GM23338 (cell line): ENCODE results near the gene BORCS8. TPM values are rescaled to one million over a fixed set of nuclear protein-coding genes. Genes with fewer than 3 reads are reported as not detected.

Source experiments
- ATAC-seq: fragments of 200-7000 bp; cut with Tn5 transposase; 3 replicates; pipeline ENCODE4 v1.9.1; 2020
- DNase-seq: peaks from one replicate; pipeline ENCODE4 v3.0.0-alpha.2; 2015; ENCODE audit warnings: low spot score
- H2AFZ ChIP-seq: fragments of 200-600 bp; sonication (generic); 2 replicates; pipeline ENCODE4 v1.8.0; 2016; ENCODE audit warnings: antibody characterized with exemption, mild to moderate bottlenecking, moderate library complexity
- H3F3A ChIP-seq: fragments of 200-600 bp; sonication (generic); replicated peaks from 2 replicates; pipeline ENCODE4 v1.8.0; 2017; ENCODE audit warnings: antibody characterized with exemption, mixed run types, low read depth
- H3K27ac ChIP-seq: fragments of 200-600 bp; sonication (generic); 2 replicates; pipeline ENCODE4 v1.6.1; 2016; ENCODE audit warnings: low read depth
- H3K27me3 ChIP-seq: fragments of 200-600 bp; sonication (generic); 2 replicates; pipeline ENCODE4 v1.8.0; 2016; ENCODE audit warnings: mild to moderate bottlenecking, mixed run types, moderate library complexity; ENCODE audit not compliant: insufficient read depth
- H3K36me3 ChIP-seq: fragments of 200-600 bp; sonication (generic); 2 replicates; pipeline ENCODE4 v1.8.0; 2016; ENCODE audit warnings: mild to moderate bottlenecking; ENCODE audit not compliant: insufficient read depth
- H3K4me1 ChIP-seq: fragments of 200-600 bp; sonication (generic); 2 replicates; pipeline ENCODE4 v1.8.0; 2016; ENCODE audit warnings: mild to moderate bottlenecking, moderate library complexity; ENCODE audit not compliant: insufficient read depth
- H3K4me2 ChIP-seq: fragments of 200-600 bp; sonication (generic); 2 replicates; pipeline ENCODE4 v1.7.1; 2017; ENCODE audit warnings: mixed run types
- H3K4me3 ChIP-seq: fragments of 200-600 bp; sonication (generic); 2 replicates; pipeline ENCODE4 v1.6.1; 2016; ENCODE audit warnings: mixed run types
- H3K79me2 ChIP-seq: fragments of 200-600 bp; sonication (generic); replicated peaks from 2 replicates; pipeline ENCODE4 v1.8.0; 2017; ENCODE audit warnings: mild to moderate bottlenecking; ENCODE audit not compliant: insufficient read depth
- H3K9me2 ChIP-seq: fragments of 200-600 bp; sonication (generic); 2 replicates; pipeline ENCODE4 v1.8.0; 2017; ENCODE audit not compliant: insufficient read depth
- H4K20me1 ChIP-seq: fragments of 200-600 bp; sonication (generic); replicated peaks from 2 replicates; pipeline ENCODE4 v1.8.0; 2017; ENCODE audit warnings: mild to moderate bottlenecking; ENCODE audit not compliant: insufficient read depth
- H3K27ac Mint-ChIP-seq: 2 replicates; pipeline ENCODE4 v1.8.0; 2020; ENCODE audit warnings: inconsistent platforms, mild to moderate bottlenecking, moderate library complexity, mixed read lengths
- H3K27me3 Mint-ChIP-seq: 3 replicates; pipeline ENCODE4 v1.8.0; 2022; ENCODE audit warnings: low read depth, mild to moderate bottlenecking, moderate library complexity, mixed read lengths, inconsistent platforms; ENCODE audit not compliant: insufficient read depth, poor library complexity
- H3K36me3 Mint-ChIP-seq: 3 replicates; pipeline ENCODE4 v1.8.0; 2021; ENCODE audit warnings: low read depth, mild to moderate bottlenecking, inconsistent platforms, moderate library complexity, mixed read lengths
- H3K4me1 Mint-ChIP-seq: 3 replicates; pipeline ENCODE4 v1.8.0; 2020; ENCODE audit warnings: mild to moderate bottlenecking, inconsistent platforms, mixed read lengths
- H3K4me3 Mint-ChIP-seq: 3 replicates; pipeline ENCODE4 v1.8.0; 2021; ENCODE audit warnings: moderate library complexity, mild to moderate bottlenecking, inconsistent platforms, mixed read lengths
- H3K9me3 Mint-ChIP-seq: 3 replicates; pipeline ENCODE4 v1.8.0; 2020; ENCODE audit warnings: moderate library complexity, mild to moderate bottlenecking, inconsistent platforms, mixed read lengths
- CREB1 ChIP-seq: fragments of 250-450 bp; sonication (Bioruptor Pico); IDR thresholded peaks from 2 replicates; pipeline ENCODE4 v1.5.0; 2020; ENCODE audit warnings: low read depth, mild to moderate bottlenecking, moderate library complexity
- EZH2 ChIP-seq: fragments of 200-600 bp; sonication (generic); IDR thresholded peaks from one replicate; pipeline ENCODE4 v1.8.0; 2017; ENCODE audit warnings: antibody characterized with exemption, mild to moderate bottlenecking, low read depth; ENCODE audit not compliant: unreplicated experiment
- EZH2phosphoT487 ChIP-seq: fragments of 200-600 bp; sonication (generic); IDR thresholded peaks from one replicate; pipeline ENCODE4 v1.8.1; 2018; ENCODE audit warnings: antibody characterized with exemption; ENCODE audit not compliant: unreplicated experiment
- JUNB ChIP-seq: IDR thresholded peaks from one replicate; pipeline ENCODE4 v1.6.1; 2016; ENCODE audit warnings: antibody characterized with exemption; ENCODE audit not compliant: unreplicated experiment
- NANOG ChIP-seq: IDR thresholded peaks from 2 replicates; pipeline ENCODE4 v1.6.1; 2016; ENCODE audit warnings: antibody characterized with exemption, borderline replicate concordance
- POLR2AphosphoS5 ChIP-seq: IDR thresholded peaks from 2 replicates; pipeline ENCODE4 v1.6.1; 2016; ENCODE audit warnings: antibody characterized with exemption, low read depth
- STAT1 ChIP-seq: IDR thresholded peaks from one replicate; pipeline ENCODE4 v1.6.1; 2016; ENCODE audit warnings: antibody characterized with exemption; ENCODE audit not compliant: unreplicated experiment
- ZNF114 ChIP-seq: fragments of 250-450 bp; sonication (Bioruptor Pico); IDR thresholded peaks from 2 replicates; pipeline ENCODE4 v1.5.0; 2020; ENCODE audit warnings: mild to moderate bottlenecking, moderate library complexity
- ZNF331 ChIP-seq: fragments of 250-450 bp; sonication (Bioruptor Pico); IDR thresholded peaks from 2 replicates; pipeline ENCODE4 v1.5.0; 2020; ENCODE audit warnings: low read depth, mild to moderate bottlenecking, moderate library complexity
- polyA plus RNA-seq: library from polyadenylated mRNA; unstranded; fragments of >200 nt; fragmentation: Nextera tagmentation; extraction: Ambion mirVana; gene quantifications from 2 replicates; pipeline ENCODE4 v1.2.1, GENCODE V29; 2016
- total RNA-seq: library from RNA; depleted of rRNA; stranded (reverse); fragments of >200 nt; shearing (Covaris generic); gene quantifications from 2 replicates; pipeline ENCODE4 v1.2.3, GENCODE V29; 2014
- TF ChIP-seq, protein P1 (sequence below): fragments of 250-450 bp; sonication (Bioruptor Pico); IDR thresholded peaks from 2 replicates; pipeline ENCODE4 v1.5.0; 2020; ENCODE audit warnings: mild to moderate bottlenecking, moderate library complexity
- TF ChIP-seq, protein P2 (sequence below): IDR thresholded peaks from one replicate; pipeline ENCODE4 v1.6.1; 2018; ENCODE audit warnings: antibody characterized with exemption; ENCODE audit not compliant: unreplicated experiment
- TF ChIP-seq, protein P3 (sequence below), 2 experiments: fragments of 200-600 bp in 1 of 2; sonication (generic) in 1 of 2; conservative IDR thresholded peaks; 2 replicates each; pipeline versions ENCODE4 v1.5.1 to v1.6.1; 2016 to 2017; ENCODE audit warnings: antibody characterized with exemption in 2 of 2, low read depth in 2 of 2, mild to moderate bottlenecking in 2 of 2, moderate library complexity in 1 of 2
- TF ChIP-seq, protein P4 (sequence below): IDR thresholded peaks from 2 replicates; pipeline ENCODE4 v1.6.1; 2016; ENCODE audit warnings: antibody characterized with exemption

The BORCS8 gene
- total and polyA plus RNA-seq, 2 experiments from 2014 or later, result 15.1 to 18.8 TPM

DNA sequence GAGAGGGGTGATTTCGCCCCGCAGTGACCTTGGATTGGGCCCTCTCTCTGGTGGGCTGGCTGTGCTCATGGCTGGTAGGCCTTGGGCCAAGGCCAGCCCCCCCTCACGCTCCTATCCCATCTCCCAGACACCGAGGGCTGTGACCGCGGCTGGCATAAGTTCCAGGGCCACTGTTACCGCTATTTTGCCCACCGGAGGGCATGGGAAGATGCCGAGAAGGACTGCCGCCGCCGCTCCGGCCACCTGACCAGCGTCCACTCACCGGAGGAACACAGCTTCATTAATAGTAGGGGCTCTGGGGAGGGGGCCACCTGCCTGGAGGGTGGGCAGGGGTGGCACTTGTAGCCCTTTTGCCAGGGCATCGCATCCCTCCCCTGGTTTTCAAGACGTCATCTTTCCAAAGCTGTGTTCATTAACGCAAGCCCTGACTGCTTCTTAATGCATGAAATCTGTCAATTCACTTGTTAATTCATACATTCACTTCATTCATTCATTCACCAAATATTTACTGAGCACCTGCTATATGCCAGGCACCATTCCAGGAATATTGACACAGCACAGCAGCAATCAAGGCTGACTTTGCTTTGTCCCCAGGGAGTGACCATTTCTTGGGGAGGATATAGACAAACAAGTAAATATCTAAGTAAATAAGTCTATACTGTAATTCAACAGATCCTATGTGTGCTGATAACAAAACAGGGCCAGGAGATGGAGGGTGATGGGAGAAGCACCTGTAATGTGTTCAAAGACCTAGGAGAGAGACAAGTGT is 46.4 kb upstream of the BORCS8 start:
- H3K27ac Mint-ChIP-seq, result no peak overlapping the region
- H3K9me2 ChIP-seq, result peaks cover 4% of the 10 kb centered on the region; the same call in 1 of the 2 replicates
- H2AFZ ChIP-seq, result no peak overlapping the region
- H3F3A ChIP-seq, result no peaks in the 10 kb centered on the region
- H3K27ac ChIP-seq, result no peak overlapping the region
- H4K20me1 ChIP-seq, result no peaks in the 10 kb centered on the region
- peaks cover 31% of the 10 kb centered on the region for H3K9me3 Mint-ChIP-seq
- no peak overlapping the region for H3K4me3 ChIP-seq
- TF ChIP-seq, protein P1, sequence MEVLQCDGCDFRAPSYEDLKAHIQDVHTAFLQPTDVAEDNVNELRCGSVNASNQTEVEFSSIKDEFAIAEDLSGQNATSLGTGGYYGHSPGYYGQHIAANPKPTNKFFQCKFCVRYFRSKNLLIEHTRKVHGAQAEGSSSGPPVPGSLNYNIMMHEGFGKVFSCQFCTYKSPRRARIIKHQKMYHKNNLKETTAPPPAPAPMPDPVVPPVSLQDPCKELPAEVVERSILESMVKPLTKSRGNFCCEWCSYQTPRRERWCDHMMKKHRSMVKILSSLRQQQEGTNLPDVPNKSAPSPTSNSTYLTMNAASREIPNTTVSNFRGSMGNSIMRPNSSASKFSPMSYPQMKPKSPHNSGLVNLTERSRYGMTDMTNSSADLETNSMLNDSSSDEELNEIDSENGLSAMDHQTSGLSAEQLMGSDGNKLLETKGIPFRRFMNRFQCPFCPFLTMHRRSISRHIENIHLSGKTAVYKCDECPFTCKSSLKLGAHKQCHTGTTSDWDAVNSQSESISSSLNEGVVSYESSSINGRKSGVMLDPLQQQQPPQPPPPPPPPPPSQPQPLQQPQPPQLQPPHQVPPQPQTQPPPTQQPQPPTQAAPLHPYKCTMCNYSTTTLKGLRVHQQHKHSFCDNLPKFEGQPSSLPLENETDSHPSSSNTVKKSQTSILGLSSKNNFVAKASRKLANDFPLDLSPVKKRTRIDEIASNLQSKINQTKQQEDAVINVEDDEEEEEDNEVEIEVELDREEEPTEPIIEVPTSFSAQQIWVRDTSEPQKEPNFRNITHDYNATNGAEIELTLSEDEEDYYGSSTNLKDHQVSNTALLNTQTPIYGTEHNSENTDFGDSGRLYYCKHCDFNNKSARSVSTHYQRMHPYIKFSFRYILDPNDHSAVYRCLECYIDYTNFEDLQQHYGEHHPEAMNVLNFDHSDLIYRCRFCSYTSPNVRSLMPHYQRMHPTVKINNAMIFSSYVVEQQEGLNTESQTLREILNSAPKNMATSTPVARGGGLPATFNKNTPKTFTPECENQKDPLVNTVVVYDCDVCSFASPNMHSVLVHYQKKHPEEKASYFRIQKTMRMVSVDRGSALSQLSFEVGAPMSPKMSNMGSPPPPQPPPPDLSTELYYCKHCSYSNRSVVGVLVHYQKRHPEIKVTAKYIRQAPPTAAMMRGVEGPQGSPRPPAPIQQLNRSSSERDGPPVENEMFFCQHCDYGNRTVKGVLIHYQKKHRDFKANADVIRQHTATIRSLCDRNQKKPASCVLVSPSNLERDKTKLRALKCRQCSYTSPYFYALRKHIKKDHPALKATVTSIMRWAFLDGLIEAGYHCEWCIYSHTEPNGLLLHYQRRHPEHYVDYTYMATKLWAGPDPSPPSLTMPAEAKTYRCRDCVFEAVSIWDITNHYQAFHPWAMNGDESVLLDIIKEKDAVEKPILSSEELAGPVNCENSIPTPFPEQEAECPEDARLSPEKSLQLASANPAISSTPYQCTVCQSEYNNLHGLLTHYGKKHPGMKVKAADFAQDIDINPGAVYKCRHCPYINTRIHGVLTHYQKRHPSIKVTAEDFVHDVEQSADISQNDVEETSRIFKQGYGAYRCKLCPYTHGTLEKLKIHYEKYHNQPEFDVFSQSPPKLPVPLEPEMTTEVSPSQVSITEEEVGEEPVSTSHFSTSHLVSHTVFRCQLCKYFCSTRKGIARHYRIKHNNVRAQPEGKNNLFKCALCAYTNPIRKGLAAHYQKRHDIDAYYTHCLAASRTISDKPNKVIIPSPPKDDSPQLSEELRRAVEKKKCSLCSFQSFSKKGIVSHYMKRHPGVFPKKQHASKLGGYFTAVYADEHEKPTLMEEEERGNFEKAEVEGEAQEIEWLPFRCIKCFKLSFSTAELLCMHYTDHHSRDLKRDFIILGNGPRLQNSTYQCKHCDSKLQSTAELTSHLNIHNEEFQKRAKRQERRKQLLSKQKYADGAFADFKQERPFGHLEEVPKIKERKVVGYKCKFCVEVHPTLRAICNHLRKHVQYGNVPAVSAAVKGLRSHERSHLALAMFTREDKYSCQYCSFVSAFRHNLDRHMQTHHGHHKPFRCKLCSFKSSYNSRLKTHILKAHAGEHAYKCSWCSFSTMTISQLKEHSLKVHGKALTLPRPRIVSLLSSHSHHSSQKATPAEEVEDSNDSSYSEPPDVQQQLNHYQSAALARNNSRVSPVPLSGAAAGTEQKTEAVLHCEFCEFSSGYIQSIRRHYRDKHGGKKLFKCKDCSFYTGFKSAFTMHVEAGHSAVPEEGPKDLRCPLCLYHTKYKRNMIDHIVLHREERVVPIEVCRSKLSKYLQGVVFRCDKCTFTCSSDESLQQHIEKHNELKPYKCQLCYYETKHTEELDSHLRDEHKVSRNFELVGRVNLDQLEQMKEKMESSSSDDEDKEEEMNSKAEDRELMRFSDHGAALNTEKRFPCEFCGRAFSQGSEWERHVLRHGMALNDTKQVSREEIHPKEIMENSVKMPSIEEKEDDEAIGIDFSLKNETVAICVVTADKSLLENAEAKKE, result no peak
- TF ChIP-seq NANOG (no peak), EZH2 (no peak), STAT1 (no peak), CREB1 (no peak), JUNB (no peak), POLR2AphosphoS5 (no peak), ZNF331 (CRISPR knock-in tag) (no peak), EZH2phosphoT487 (no peak), ZNF114 (CRISPR knock-in tag) (no peak)
- TF ChIP-seq, protein P2, sequence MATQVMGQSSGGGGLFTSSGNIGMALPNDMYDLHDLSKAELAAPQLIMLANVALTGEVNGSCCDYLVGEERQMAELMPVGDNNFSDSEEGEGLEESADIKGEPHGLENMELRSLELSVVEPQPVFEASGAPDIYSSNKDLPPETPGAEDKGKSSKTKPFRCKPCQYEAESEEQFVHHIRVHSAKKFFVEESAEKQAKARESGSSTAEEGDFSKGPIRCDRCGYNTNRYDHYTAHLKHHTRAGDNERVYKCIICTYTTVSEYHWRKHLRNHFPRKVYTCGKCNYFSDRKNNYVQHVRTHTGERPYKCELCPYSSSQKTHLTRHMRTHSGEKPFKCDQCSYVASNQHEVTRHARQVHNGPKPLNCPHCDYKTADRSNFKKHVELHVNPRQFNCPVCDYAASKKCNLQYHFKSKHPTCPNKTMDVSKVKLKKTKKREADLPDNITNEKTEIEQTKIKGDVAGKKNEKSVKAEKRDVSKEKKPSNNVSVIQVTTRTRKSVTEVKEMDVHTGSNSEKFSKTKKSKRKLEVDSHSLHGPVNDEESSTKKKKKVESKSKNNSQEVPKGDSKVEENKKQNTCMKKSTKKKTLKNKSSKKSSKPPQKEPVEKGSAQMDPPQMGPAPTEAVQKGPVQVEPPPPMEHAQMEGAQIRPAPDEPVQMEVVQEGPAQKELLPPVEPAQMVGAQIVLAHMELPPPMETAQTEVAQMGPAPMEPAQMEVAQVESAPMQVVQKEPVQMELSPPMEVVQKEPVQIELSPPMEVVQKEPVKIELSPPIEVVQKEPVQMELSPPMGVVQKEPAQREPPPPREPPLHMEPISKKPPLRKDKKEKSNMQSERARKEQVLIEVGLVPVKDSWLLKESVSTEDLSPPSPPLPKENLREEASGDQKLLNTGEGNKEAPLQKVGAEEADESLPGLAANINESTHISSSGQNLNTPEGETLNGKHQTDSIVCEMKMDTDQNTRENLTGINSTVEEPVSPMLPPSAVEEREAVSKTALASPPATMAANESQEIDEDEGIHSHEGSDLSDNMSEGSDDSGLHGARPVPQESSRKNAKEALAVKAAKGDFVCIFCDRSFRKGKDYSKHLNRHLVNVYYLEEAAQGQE, result no peak
- TF ChIP-seq, protein P3, sequence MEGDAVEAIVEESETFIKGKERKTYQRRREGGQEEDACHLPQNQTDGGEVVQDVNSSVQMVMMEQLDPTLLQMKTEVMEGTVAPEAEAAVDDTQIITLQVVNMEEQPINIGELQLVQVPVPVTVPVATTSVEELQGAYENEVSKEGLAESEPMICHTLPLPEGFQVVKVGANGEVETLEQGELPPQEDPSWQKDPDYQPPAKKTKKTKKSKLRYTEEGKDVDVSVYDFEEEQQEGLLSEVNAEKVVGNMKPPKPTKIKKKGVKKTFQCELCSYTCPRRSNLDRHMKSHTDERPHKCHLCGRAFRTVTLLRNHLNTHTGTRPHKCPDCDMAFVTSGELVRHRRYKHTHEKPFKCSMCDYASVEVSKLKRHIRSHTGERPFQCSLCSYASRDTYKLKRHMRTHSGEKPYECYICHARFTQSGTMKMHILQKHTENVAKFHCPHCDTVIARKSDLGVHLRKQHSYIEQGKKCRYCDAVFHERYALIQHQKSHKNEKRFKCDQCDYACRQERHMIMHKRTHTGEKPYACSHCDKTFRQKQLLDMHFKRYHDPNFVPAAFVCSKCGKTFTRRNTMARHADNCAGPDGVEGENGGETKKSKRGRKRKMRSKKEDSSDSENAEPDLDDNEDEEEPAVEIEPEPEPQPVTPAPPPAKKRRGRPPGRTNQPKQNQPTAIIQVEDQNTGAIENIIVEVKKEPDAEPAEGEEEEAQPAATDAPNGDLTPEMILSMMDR (conservative IDR thresholded peaks at IDR 0.05; ENCODE audit: low read depth in 2 of 2), result no peak
- TF ChIP-seq, protein P4, sequence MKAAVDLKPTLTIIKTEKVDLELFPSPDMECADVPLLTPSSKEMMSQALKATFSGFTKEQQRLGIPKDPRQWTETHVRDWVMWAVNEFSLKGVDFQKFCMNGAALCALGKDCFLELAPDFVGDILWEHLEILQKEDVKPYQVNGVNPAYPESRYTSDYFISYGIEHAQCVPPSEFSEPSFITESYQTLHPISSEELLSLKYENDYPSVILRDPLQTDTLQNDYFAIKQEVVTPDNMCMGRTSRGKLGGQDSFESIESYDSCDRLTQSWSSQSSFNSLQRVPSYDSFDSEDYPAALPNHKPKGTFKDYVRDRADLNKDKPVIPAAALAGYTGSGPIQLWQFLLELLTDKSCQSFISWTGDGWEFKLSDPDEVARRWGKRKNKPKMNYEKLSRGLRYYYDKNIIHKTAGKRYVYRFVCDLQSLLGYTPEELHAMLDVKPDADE, result no peak
- H3K36me3 ChIP-seq, result no peaks in the 10 kb centered on the region; the same call in 1 of the 2 replicates
- no peaks in the 10 kb centered on the region for H3K79me2 ChIP-seq
- no peaks in the 10 kb centered on the region for H3K4me1 ChIP-seq
- H3K4me3 Mint-ChIP-seq, result no peak overlapping the region
- H3K4me1 Mint-ChIP-seq, result no peaks in the 10 kb centered on the region
- peaks cover 9% of the 10 kb centered on the region; the same call in 2 of the 3 replicates for H3K36me3 Mint-ChIP-seq
- peak; percentile 44; the same call in 2 of the 3 replicates for ATAC-seq
- no peak for DNase-seq
- peaks cover 8% of the 10 kb centered on the region for H3K27me3 Mint-ChIP-seq
- H3K4me2 ChIP-seq, result no peak overlapping the region
- no peaks in the 10 kb centered on the region for H3K27me3 ChIP-seq
